ENCODE measurements around the gene QTRT2.
A peak's percentile ranks its signal among the peaks of the same experiment; 100 is the strongest.

QTRT2 gene

GRCh38 chr3:114056130-114057010 is at the start of gene QTRT2, which contains the start of gene CCDC191:
Gene QTRT2, plus strand, starts transcription at chr3:114056737. Its CDS starts 8,521 bp downstream, at chr3:114065258.
Gene CCDC191, minus strand, starts transcription at chr3:114056526. Its CDS starts 60 bp downstream, at chr3:114056466.
- peak; percentile 86 to 100 (median 98) for DNase-seq

GRCh38 chr3:114011059-114011797 is 45.3 kb upstream of the QTRT2 start:
- no peak for DNase-seq

- no peak for DNase-seq
Observed at GRCh38 chr3:114014211-114014610, 42.3 kb upstream of the QTRT2 start.

- no peak for DNase-seq
Observed at GRCh38 chr3:114019486-114019885, 37.1 kb upstream of the QTRT2 start.

GRCh38 chr3:114020907-114021306 is 35.6 kb upstream of the QTRT2 start:
- no peak for DNase-seq

GRCh38 chr3:114022145-114022802 is 34.3 kb upstream of the QTRT2 start:
- no peak for DNase-seq

- no peak for DNase-seq
Observed at GRCh38 chr3:114025451-114025850, 31.1 kb upstream of the QTRT2 start.

GRCh38 chr3:114026331-114026730 is 30.2 kb upstream of the QTRT2 start:
- no peak for DNase-seq

- no peak for DNase-seq
Observed at GRCh38 chr3:114033721-114034120, 22.8 kb upstream of the QTRT2 start.

- no peak for DNase-seq
Observed at GRCh38 chr3:114034211-114034610, 22.3 kb upstream of the QTRT2 start.

- no peak for DNase-seq
Observed at GRCh38 chr3:114034787-114035545, 21.6 kb upstream of the QTRT2 start.

GRCh38 chr3:114035896-114036295 is 20.6 kb upstream of the QTRT2 start:
- no peak for DNase-seq

GRCh38 chr3:114043205-114043604 is 13.3 kb upstream of the QTRT2 start:
- no peak for DNase-seq

- DNase-seq: no peak
Observed at GRCh38 chr3:114052216-114052615, 4.3 kb upstream of the QTRT2 start.

- no peak for DNase-seq
Observed at GRCh38 chr3:114057011-114057347, 442 bp downstream of the QTRT2 start.

GRCh38 chr3:114058646-114059045 is 2.1 kb downstream of the QTRT2 start:
- no peak for DNase-seq

GRCh38 chr3:114060906-114061655 is 4.5 kb downstream of the QTRT2 start:
- no peak for DNase-seq

- DNase-seq: no peak
Observed at GRCh38 chr3:114067804-114068203, 11.3 kb downstream of the QTRT2 start.

GRCh38 chr3:114068336-114068735 is 11.8 kb downstream of the QTRT2 start:
- DNase-seq: no peak

- DNase-seq: no peak
Observed at GRCh38 chr3:114071786-114072185, 15.2 kb downstream of the QTRT2 start.

GRCh38 chr3:114076711-114077110 is 20.2 kb downstream of the QTRT2 start:
- DNase-seq: no peak
